DOHH2 (cell line): ENCODE measurements around the gene RAB17.

Source experiments
- H3F3A ChIP-seq: fragments of 200-600 bp; sonication (generic), shearing (Covaris generic); 2 replicates; pipeline ENCODE4 v1.6.0; 2016; ENCODE audit warnings: antibody characterized with exemption, mild to moderate bottlenecking; ENCODE audit not compliant: control insufficient read depth, insufficient read depth
- H3K27ac ChIP-seq: fragments of 200-600 bp; sonication (generic); 2 replicates; pipeline ENCODE4 v1.5.1; 2014; ENCODE audit warnings: low read depth, mild to moderate bottlenecking, low read length, moderate library complexity
- H3K27me3 ChIP-seq: fragments of 200-600 bp; sonication (generic); 2 replicates; pipeline ENCODE4 v1.6.1; 2014; ENCODE audit warnings: mild to moderate bottlenecking, low read length, mixed read lengths; ENCODE audit not compliant: control insufficient read depth
- H3K36me3 ChIP-seq: fragments of 200-600 bp; sonication (generic); 2 replicates; pipeline ENCODE4 v1.6.1; 2014; ENCODE audit warnings: mild to moderate bottlenecking, low read length, moderate library complexity, mixed read lengths; ENCODE audit not compliant: control insufficient read depth
- H3K4me1 ChIP-seq: fragments of 200-600 bp; sonication (generic); 2 replicates; pipeline ENCODE4 v1.6.1; 2014; ENCODE audit warnings: mild to moderate bottlenecking, low read length, mixed read lengths; ENCODE audit not compliant: control insufficient read depth
- H3K4me2 ChIP-seq: fragments of 200-600 bp; sonication (generic); 2 replicates; pipeline ENCODE4 v1.6.0; 2014; ENCODE audit warnings: mild to moderate bottlenecking, low read length, moderate library complexity
- H3K4me3 ChIP-seq: fragments of 200-600 bp; sonication (generic); 2 replicates; pipeline ENCODE4 v1.5.1; 2014; ENCODE audit warnings: mild to moderate bottlenecking, low read length, mixed read lengths
- H3K79me2 ChIP-seq: fragments of 200-600 bp; sonication (generic); 2 replicates; pipeline ENCODE4 v1.6.1; 2014; ENCODE audit warnings: mild to moderate bottlenecking, low read length, mixed read lengths; ENCODE audit not compliant: control insufficient read depth
- H3K9me2 ChIP-seq: fragments of 200-600 bp; sonication (generic); replicated peaks from 2 replicates; pipeline ENCODE4 v1.6.1; 2014; ENCODE audit warnings: mild to moderate bottlenecking, low read length, mixed read lengths; ENCODE audit not compliant: control insufficient read depth
- H3K9me3 ChIP-seq: fragments of 200-600 bp; sonication (generic); 2 replicates; pipeline ENCODE4 v1.6.1; 2014; ENCODE audit warnings: antibody characterized with exemption, low read length, mixed read lengths; ENCODE audit not compliant: control insufficient read depth, insufficient read depth
- H4K20me1 ChIP-seq: fragments of 200-600 bp; sonication (generic); 2 replicates; pipeline ENCODE4 v1.6.0; 2014; ENCODE audit warnings: low read depth, mild to moderate bottlenecking, antibody characterized with exemption, low read length, moderate library complexity; ENCODE audit not compliant: control insufficient read depth, insufficient read depth
- EZH2phosphoT487 ChIP-seq: fragments of 200-600 bp; sonication (generic); IDR thresholded peaks from 2 replicates; pipeline ENCODE4 v1.6.1; 2017; ENCODE audit warnings: borderline replicate concordance, mild to moderate bottlenecking, antibody characterized with exemption, low read length, moderate library complexity, mixed read lengths
- TF ChIP-seq, protein P1 (sequence below): fragments of 200-600 bp; sonication (generic); IDR thresholded peaks from one replicate; pipeline ENCODE4 v1.5.1; 2014; ENCODE audit warnings: antibody characterized with exemption, mild to moderate bottlenecking, low read depth, low read length; ENCODE audit not compliant: poor library complexity, severe bottlenecking

RAB17 gene

GRCh38 chr2:237581751-237582746 is 8.5 kb downstream of the RAB17 start:
- Histone ChIP-seq H3K4me3 (no peak overlapping the region), H3K9me2 (no peaks in the 10 kb centered on the region), H3K27me3 (peaks cover 15% of the 10 kb centered on the region), H3K4me1 (no peaks in the 10 kb centered on the region), H3K79me2 (no peaks in the 10 kb centered on the region), H3K27ac (no peak overlapping the region), H3K4me2 (no peak overlapping the region), H3F3A (no peaks in the 10 kb centered on the region), H3K36me3 (no peaks in the 10 kb centered on the region), H3K9me3 (no peaks in the 10 kb centered on the region), H4K20me1 (no peaks in the 10 kb centered on the region)
- TF ChIP-seq, protein P1, sequence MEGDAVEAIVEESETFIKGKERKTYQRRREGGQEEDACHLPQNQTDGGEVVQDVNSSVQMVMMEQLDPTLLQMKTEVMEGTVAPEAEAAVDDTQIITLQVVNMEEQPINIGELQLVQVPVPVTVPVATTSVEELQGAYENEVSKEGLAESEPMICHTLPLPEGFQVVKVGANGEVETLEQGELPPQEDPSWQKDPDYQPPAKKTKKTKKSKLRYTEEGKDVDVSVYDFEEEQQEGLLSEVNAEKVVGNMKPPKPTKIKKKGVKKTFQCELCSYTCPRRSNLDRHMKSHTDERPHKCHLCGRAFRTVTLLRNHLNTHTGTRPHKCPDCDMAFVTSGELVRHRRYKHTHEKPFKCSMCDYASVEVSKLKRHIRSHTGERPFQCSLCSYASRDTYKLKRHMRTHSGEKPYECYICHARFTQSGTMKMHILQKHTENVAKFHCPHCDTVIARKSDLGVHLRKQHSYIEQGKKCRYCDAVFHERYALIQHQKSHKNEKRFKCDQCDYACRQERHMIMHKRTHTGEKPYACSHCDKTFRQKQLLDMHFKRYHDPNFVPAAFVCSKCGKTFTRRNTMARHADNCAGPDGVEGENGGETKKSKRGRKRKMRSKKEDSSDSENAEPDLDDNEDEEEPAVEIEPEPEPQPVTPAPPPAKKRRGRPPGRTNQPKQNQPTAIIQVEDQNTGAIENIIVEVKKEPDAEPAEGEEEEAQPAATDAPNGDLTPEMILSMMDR = peak; percentile 42
- TF ChIP-seq EZH2phosphoT487 = no peak

- no peak for TF ChIP-seq EZH2phosphoT487
- TF ChIP-seq, protein P1 = no peak
- no peak overlapping the region for H3K4me3 ChIP-seq
- no peaks in the 10 kb centered on the region for H4K20me1 ChIP-seq
- H3K36me3 ChIP-seq = no peaks in the 10 kb centered on the region
- H3F3A ChIP-seq = no peaks in the 10 kb centered on the region
- H3K9me2 ChIP-seq = no peaks in the 10 kb centered on the region
- H3K27ac ChIP-seq = no peak overlapping the region
- H3K79me2 ChIP-seq = no peaks in the 10 kb centered on the region
- no peaks in the 10 kb centered on the region for H3K9me3 ChIP-seq
- peaks cover 8% of the 10 kb centered on the region for H3K27me3 ChIP-seq
- no peaks in the 10 kb centered on the region for H3K4me1 ChIP-seq
- H3K4me2 ChIP-seq = no peak overlapping the region
Measured at GRCh38 chr2:237581326-237581725, 9.2 kb downstream of the RAB17 start.

DNA sequence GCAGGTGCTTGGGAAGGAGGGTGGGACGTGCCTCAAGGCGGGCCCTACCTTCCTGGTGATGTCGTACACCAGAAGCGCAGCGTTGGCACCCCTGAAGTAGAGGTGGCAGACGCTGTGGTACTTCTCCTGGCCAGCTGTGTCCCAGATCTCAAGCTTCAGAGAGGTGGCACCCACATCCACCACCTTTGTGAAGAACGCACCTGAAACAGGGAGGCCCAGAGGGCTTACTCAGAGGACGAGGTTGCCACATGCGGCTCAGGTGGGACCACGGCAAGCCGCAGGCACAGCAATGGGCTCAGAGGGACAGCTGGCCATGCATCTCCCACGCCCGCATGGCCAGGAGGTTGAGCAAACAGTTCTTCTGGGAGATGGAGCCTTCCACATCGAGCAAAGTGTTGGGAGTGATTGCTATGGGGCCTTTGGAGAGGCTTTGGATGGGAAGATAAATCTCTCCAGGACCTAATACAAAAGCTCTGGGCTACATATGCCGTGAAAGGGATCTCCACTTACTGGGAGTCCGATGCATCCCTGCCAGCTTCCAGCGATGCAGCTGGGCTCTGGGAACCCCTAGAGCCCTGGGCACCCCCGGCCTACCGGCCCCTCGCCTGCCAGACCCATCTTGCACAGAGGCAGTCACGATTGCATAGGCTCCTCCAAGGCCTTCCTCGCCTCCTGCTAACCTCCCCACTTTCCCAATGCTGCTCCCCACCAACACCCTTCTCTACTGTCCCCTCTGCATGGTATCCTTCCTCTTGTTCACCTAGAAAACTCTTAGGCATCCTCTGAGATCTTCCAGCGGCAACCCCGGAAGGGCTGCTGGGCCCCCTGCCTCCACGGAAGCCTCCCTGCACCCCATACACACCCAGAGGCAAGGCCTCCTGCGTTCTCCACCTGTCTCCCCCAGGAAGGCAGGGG is 12.3 kb downstream of the RAB17 start:
- Histone ChIP-seq H3K4me2 (no peak overlapping the region), H3K27me3 (peaks cover 5% of the 10 kb centered on the region; the same call in 1 of the 2 replicates), H3F3A (no peaks in the 10 kb centered on the region), H3K36me3 (no peaks in the 10 kb centered on the region), H3K9me3 (no peaks in the 10 kb centered on the region), H4K20me1 (no peaks in the 10 kb centered on the region), H3K27ac (no peak overlapping the region), H3K4me1 (no peaks in the 10 kb centered on the region), H3K9me2 (no peaks in the 10 kb centered on the region), H3K79me2 (no peaks in the 10 kb centered on the region), H3K4me3 (no peak overlapping the region)
- TF ChIP-seq, protein P1 = no peak
- TF ChIP-seq EZH2phosphoT487 = no peak
